ENCODE results near the gene CST2. TPM values are rescaled to one million over a fixed set of nuclear protein-coding genes. Genes with fewer than 3 reads are reported as not detected.
"Not testable (repeated sequence)": the region's sequence is repeated elsewhere in the genome, so short reads cannot be mapped to it uniquely, and the experiment has no call there.

The CST2 gene
- total RNA-seq, 1 donor from 2014 or later = not detected

DNA sequence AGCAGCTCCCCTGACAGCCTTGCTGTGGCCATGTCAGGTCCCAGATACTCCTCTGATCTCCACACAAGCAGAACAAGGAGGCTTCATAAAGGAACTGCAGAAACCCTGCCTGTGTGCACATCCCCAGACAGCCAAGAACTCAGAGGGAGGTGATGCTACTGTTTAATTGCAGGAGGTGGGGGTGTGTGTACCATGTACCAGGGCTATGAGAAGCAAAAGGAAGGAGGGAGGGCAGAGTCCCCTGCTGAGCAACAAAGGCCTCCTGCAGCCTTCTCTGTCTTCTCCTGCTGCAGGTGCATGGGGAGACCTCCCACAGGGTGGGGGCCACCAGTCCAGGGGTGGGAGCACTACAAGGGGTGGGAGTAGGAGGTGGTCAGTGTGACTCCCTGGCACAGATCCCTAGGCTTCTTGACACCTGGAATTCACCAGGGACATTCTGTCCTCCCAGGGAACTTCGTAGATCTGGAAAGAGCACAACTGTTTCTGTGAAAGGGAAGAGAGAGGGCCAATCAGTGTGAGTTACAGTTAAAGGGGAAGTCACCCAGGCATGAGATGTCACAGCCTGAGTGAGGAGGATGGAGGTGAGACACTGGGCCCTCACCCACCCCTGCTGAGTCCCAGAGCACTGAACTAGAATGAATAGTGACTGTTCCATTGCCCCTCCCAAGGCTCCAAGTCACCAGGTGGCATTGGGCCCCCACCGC, 2.8 kb downstream of the CST2 start:
- Mint-ChIP-seq H3K9me3 (ENCODE audit: low read depth) (no peaks in the 10 kb centered on the region), H3K36me3 (ENCODE audit: low read depth) (no peaks in the 10 kb centered on the region), H3K4me1 (ENCODE audit: low read depth) (peaks cover 4% of the 10 kb centered on the region), H3K4me3 (ENCODE audit: unreplicated experiment) (no peak overlapping the region), H3K27me3 (ENCODE audit: low read depth) (peaks cover under 1% of the 10 kb centered on the region), H3K27ac (ENCODE audit: unreplicated experiment) (no peak overlapping the region)
- TF ChIP-seq, protein P1, sequence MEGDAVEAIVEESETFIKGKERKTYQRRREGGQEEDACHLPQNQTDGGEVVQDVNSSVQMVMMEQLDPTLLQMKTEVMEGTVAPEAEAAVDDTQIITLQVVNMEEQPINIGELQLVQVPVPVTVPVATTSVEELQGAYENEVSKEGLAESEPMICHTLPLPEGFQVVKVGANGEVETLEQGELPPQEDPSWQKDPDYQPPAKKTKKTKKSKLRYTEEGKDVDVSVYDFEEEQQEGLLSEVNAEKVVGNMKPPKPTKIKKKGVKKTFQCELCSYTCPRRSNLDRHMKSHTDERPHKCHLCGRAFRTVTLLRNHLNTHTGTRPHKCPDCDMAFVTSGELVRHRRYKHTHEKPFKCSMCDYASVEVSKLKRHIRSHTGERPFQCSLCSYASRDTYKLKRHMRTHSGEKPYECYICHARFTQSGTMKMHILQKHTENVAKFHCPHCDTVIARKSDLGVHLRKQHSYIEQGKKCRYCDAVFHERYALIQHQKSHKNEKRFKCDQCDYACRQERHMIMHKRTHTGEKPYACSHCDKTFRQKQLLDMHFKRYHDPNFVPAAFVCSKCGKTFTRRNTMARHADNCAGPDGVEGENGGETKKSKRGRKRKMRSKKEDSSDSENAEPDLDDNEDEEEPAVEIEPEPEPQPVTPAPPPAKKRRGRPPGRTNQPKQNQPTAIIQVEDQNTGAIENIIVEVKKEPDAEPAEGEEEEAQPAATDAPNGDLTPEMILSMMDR (IDR thresholded peaks at IDR 0.05) = no peak
- no peak for DNase-seq (ENCODE audit: low spot score)

DNA sequence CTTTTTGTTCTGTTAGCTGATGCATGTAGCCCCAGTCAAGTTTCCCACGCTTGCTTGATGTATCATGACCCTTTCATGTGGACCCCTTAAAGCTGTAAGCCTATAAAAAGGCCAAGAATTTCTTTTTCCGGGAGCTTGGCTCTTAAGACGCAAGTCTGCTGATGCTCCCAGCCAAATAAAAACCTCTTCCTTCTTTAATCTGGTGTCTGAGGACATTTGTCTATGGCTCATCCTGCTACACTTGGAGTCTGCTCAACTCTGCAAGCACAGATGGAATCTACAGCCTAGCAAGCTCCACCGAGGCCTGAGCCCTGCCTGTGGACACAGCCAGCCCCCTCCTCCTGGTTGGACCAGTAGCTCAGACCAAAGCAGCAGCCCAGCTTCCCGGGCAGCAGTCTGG, 3.4 kb downstream of the CST2 start:
- H3K36me3 Mint-ChIP-seq (ENCODE audit: low read depth) = no peaks in the 10 kb centered on the region
- no peak for DNase-seq (ENCODE audit: low spot score)
- no peak overlapping the region for H3K4me3 Mint-ChIP-seq (ENCODE audit: unreplicated experiment)

GRCh38 chr20:23820493-23820892, 6.0 kb downstream of the CST2 start:
- TF ChIP-seq, protein P1 (IDR thresholded peaks at IDR 0.05) = no peak
- Mint-ChIP-seq H3K4me3 (ENCODE audit: unreplicated experiment) (no peak overlapping the region), H3K4me1 (ENCODE audit: low read depth) (no peaks in the 10 kb centered on the region), H3K9me3 (ENCODE audit: low read depth) (peaks cover 3% of the 10 kb centered on the region), H3K36me3 (ENCODE audit: low read depth) (no peaks in the 10 kb centered on the region), H3K27me3 (ENCODE audit: low read depth) (peaks cover 2% of the 10 kb centered on the region), H3K27ac (ENCODE audit: unreplicated experiment) (no peak overlapping the region)
- DNase-seq (ENCODE audit: low spot score) = no peak

More for the DNA sequence above, 3.4 kb downstream of the CST2 start:
- TF ChIP-seq, protein P1 (IDR thresholded peaks at IDR 0.05) = no peak
- H3K27ac Mint-ChIP-seq (ENCODE audit: unreplicated experiment) = no peak overlapping the region
- peaks cover 4% of the 10 kb centered on the region for H3K4me1 Mint-ChIP-seq (ENCODE audit: low read depth)
- peaks cover 2% of the 10 kb centered on the region for H3K9me3 Mint-ChIP-seq (ENCODE audit: low read depth)
- H3K27me3 Mint-ChIP-seq (ENCODE audit: low read depth) = peaks cover 2% of the 10 kb centered on the region

- not testable (repeated sequence) for H3K4me1 Mint-ChIP-seq (ENCODE audit: low read depth); H3K9me3 Mint-ChIP-seq (ENCODE audit: low read depth); DNase-seq (ENCODE audit: low spot score); H3K4me3 Mint-ChIP-seq (ENCODE audit: unreplicated experiment); H3K36me3 Mint-ChIP-seq (ENCODE audit: low read depth); H3K27ac Mint-ChIP-seq (ENCODE audit: unreplicated experiment)
- H3K27me3 Mint-ChIP-seq (ENCODE audit: low read depth) = peaks cover 19% of the 10 kb centered on the region
Measured at GRCh38 chr20:23811559-23811958, 15.0 kb downstream of the CST2 start.

- H3K36me3 Mint-ChIP-seq (ENCODE audit: low read depth); H3K4me3 Mint-ChIP-seq (ENCODE audit: unreplicated experiment); DNase-seq (ENCODE audit: low spot score); H3K4me1 Mint-ChIP-seq (ENCODE audit: low read depth); H3K9me3 Mint-ChIP-seq (ENCODE audit: low read depth); H3K27ac Mint-ChIP-seq (ENCODE audit: unreplicated experiment): not testable (repeated sequence)
- H3K27me3 Mint-ChIP-seq (ENCODE audit: low read depth) = peaks cover 26% of the 10 kb centered on the region
Measured at GRCh38 chr20:23810349-23810748, 16.2 kb downstream of the CST2 start.

- TF ChIP-seq, protein P1 (IDR thresholded peaks at IDR 0.05) = no peak
- Mint-ChIP-seq H3K4me3 (ENCODE audit: unreplicated experiment) (no peak overlapping the region), H3K27me3 (ENCODE audit: low read depth) (peaks cover 29% of the 10 kb centered on the region), H3K4me1 (ENCODE audit: low read depth) (no peaks in the 10 kb centered on the region), H3K36me3 (ENCODE audit: low read depth) (no peaks in the 10 kb centered on the region), H3K9me3 (ENCODE audit: low read depth) (no peaks in the 10 kb centered on the region), H3K27ac (ENCODE audit: unreplicated experiment) (no peak overlapping the region)
- DNase-seq (ENCODE audit: low spot score) = no peak
Measured at GRCh38 chr20:23800865-23801264, 25.7 kb downstream of the CST2 start.
